GM20000 (cell line): ENCODE results near the gene PANK4.
"Not testable (repeated sequence)": the region's sequence is repeated elsewhere in the genome, so short reads cannot be mapped to it uniquely, and the experiment has no call there.

Experiments used
- DNase-seq: peaks from one replicate; pipeline ENCODE4 v3.0.0; 2012; ENCODE audit warnings: low spot score
- CTCF ChIP-seq: IDR thresholded peaks from 2 replicates; pipeline ENCODE4 v1.5.1; 2012; ENCODE audit warnings: mild to moderate bottlenecking, control low read depth; ENCODE audit errors: extremely low read depth, missing control alignments

The PANK4 gene

GRCh38 chr1:2556678-2557481 lies 30.5 kb upstream of the PANK4 start:
- peak; percentile 73 for DNase-seq
- TF ChIP-seq CTCF: no peak

- no peak for TF ChIP-seq CTCF
- DNase-seq: peak; percentile 87
Measured at GRCh38 chr1:2556277-2556677, 29.9 kb upstream of the PANK4 start, which contains the start of gene TNFRSF14. Gene TNFRSF14, plus strand, starts transcription at chr1:2556371. Its CDS starts 294 bp downstream, at chr1:2556665.

- TF ChIP-seq CTCF: no peak
- peak; percentile 76 for DNase-seq
Measured at GRCh38 chr1:2555634-2556276, 29.4 kb upstream of the PANK4 start.

- DNase-seq: peak; percentile 76
- peak; percentile 69 for TF ChIP-seq CTCF
Measured at GRCh38 chr1:2554621-2555387, 28.4 kb upstream of the PANK4 start.

GRCh38 chr1:2553871-2554620 lies 27.6 kb upstream of the PANK4 start:
- no peak for DNase-seq
- TF ChIP-seq CTCF: no peak

- DNase-seq: not testable (repeated sequence)
Measured at GRCh38 chr1:2553076-2553475, 26.7 kb upstream of the PANK4 start.

- TF ChIP-seq CTCF: no peak
- no peak for DNase-seq
Measured at GRCh38 chr1:2552189-2552588, 25.8 kb upstream of the PANK4 start.

- not testable (repeated sequence) for DNase-seq
Measured at GRCh38 chr1:2551544-2551943, 25.1 kb upstream of the PANK4 start.

GRCh38 chr1:2550309-2550861 lies 24.0 kb upstream of the PANK4 start:
- not testable (repeated sequence) for DNase-seq

- not testable (repeated sequence) for DNase-seq
Measured at GRCh38 chr1:2549367-2550029, 23.1 kb upstream of the PANK4 start.
